T-helper 22 cell (primary cell): ENCODE measurements around the gene FLT4.

Experiments used
- DNase-seq: peaks from one replicate; pipeline ENCODE4 v3.0.0-alpha.2; 2020; ENCODE audit warnings: low read depth

FLT4 gene

DNA sequence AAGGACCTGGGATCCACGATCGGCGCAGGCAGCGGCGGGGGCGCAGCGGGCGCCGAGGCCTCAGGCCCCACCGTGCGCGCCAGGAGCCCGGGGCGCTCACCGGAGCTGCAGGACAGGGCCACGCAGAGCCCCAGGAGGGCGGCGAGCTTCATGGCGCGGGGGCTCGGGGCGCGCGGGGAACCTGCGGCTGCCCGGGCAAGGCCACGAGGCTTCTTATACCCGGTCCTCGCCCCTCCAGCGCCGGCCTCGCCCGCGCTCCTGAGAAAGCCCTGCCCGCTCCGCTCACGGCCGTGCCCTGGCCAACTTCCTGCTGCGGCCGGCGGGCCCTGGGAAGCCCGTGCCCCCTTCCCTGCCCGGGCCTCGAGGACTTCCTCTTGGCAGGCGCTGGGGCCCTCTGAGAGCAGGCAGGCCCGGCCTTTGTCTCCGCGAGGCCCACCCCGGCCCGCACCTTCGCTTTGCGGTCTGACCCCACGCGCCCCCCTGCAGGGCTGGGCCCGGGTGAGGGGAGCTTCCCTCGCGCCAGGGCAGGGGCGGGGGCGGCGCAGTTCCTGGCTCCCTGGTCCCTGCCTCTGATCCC, 58.0 kb downstream of the FLT4 start, which contains the start of gene SCGB3A1:
TSS of gene SCGB3A1 (minus strand) at position 189 of the 577 bp plus-strand sequence. CDS start at position 152, 37 bp downstream.
- no peak for DNase-seq

DNA sequence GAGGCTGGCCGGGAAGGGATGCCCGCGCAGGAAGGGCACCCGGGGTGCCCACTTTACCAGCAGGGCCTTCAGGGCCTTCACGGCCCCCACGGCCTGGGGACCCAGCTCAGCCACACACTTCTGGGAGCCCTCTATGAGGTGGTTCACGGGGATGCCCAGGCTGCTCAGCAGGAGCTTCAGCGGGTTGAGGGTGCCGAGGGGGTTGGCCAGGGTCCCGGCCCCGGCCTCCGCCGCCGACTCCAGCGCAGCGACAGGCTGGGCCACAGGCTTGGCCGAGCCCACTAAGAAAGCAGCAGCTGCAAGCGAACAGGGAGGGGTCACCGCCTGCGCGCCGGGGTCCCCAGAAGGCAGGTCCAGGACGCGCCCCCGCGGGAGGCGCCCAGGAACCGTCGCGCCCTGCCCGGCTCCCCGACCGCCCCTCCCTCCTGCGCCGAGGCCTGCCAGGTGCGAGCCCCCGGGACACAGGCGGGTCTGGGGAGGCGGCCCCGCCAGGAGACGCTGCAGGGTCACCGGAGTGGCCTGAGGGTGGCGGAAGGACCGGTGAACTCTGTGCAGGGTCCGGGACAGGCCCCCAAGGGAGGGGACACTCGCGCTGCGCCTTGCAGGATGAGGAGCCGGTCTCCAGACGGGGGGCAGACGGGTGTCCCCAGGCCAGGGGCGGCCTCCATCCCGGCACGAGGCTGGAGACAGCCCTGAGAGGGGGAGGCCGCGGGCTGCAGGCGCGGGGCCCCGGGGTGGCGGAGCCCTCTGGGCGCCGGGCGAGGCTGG, 58.7 kb downstream of the FLT4 start:
- no peak for DNase-seq

DNA sequence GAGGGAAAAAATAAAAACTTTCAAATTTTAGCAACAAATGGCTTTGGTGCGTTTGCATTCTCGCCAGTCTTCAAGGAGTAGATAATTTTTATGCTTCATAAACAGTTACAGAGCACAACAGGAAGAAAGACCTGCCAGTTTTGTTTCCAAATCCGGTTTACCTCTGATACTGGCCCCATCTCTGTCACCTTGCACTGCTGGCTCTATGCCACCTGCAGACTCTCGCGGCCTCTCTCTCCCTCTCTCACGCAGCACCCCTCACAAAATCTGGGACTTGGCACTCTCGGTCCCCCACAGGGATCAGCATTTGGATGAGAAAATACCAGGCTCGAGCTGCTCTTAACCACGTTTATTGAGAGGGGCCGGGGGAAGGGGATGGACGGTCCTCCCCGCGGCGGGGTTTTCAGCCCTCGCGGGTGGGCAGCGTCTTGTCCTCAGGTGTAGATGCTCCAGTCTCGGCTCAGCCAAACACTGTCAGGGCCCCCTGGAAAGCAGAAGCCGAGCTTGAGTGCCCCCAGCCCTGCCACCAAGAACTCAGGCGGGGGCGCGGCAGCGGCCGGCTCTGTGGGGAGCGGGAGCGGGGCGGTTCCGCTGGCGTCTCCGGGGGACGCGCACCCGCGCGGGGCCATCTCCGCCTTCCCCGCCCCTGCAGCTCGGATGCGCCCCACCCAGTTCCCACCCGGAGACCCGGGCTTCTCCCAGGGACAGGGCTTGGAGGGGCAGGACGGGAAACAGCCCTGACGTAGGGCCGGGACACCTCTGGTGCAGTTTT, 59.4 kb downstream of the FLT4 start:
- no peak for DNase-seq

DNA sequence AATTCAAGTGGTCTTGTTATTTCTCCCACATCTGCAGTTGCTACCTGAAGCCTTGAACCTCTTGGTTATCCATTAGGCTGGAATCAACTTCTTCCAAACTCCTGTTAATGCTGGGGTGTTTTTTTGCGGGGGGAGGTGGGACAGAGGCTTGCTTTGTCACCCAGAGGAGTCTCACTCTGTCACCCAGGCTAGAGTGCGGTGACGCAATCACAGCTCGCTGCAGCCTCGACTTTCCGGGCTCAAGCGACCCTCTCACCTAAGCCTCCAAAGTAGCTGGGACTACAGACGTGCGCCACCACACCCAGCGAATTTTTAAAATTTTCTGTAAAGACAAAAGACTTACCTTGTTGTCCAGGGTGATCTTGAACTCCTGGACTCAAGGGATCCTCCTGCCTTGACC, 62.5 kb downstream of the FLT4 start:
- no peak for DNase-seq

DNA sequence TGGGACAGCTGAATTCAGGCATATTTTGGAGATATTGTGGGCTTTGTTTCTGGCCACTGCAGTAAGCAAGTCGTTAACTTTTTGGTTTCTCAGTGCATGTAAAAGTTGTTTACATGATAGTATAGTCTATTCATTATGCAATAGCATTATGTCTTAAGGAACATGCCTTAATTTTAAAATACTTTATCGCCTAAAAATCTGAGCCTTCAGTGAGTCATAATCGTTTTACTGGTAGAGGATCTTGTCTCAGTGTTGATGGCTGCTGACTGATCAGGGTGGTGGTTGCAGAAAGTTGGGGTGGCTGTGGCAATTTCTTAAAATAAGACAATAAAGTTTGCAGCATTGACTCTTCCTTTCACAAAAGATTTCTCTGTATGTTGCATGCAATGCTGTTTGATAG, 63.2 kb downstream of the FLT4 start:
- DNase-seq = no peak

DNA sequence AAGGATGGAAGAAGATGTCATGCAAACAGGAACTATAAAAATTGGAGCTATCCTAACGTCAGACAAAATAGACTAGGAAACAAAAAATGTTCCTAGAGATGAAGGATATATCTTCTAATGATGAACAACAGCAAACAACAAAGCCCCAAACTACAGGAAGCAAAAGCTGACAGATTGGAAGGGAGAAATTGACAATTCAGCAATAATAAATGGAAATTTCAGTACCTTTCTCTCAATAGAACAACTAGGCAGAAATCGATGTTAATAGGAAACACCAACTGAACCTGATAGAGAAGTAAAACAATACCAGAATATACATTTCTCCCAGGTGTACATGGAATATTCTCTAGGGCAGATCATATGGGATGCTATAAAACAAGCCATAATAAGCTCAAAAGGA, 65.7 kb downstream of the FLT4 start:
- no peak for DNase-seq

DNA sequence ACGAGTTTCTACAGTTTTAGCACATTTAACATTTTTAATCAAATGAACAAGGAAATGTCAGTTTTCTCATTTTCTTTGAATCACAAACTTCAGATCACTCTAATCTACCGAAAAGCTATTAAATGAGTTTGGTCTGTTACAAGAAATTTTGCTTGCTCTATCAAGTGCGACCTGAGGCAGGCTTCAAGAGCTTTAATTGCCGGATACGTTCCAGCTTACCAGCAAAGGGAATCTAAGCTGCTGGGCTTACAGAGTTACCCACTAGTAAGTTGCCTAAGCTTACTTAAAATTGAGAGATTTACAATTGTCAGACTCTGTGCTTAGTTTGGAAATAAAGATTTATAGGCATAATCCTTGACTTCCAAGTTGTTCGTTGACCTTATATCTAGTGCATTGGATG, 68.7 kb downstream of the FLT4 start:
- DNase-seq = no peak

DNA sequence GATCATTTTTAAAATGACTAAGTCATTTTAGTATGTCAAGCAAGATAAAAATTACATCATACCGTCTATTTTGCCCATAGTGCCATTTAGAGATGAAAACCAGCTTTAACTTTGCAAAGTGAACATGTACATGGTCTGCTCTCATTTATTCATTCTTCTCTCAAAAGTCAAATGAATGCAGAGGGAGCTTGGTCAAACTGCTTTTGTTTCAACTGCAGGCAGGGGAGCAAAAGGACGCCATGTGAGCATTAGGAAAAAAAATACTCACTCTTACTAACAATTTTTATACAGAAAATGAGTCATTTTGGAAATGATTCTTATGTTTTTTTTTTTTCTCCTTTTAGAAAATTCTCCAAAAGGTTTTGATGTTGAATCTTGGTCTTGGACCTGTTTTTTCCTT, 73.8 kb downstream of the FLT4 start:
- DNase-seq = no peak

DNA sequence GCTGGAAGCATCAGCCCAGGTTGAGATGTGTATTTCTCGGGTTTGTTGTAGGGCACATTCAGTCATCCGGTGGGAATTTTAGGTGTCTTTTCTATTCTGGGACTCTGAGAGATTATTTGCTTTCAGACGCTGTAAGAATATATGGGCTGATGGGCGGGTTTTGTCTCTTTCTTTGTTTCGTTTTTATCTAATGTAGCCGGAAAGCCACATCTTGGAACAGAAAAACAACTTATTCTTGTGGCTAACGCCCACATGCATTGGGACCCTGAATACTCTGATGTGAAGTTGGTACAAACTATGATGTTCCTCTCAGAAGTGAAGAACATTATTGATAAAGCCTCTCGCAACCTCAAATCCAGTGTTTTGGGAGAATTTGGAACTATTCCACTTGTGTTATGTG, 80.5 kb downstream of the FLT4 start:
- DNase-seq = no peak

DNA sequence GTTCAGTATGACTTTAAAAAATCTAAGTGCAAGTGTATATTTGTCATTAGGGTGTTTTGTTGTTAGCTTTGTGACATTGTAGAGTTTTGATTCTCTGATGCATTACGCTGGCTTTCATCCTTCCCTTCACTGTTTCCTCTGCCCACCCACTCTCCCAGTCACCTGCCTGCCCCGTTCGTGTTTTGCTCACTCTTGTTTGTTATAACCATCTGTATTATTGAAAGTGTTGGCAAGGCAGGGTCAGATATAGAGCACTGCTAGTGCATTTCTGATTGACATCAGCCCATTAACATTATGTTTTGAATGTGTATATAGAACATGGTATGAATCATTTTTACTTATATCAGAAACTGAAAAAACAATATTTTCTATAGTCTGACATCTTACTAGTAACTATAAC, 85.4 kb downstream of the FLT4 start:
- DNase-seq = no peak

DNA sequence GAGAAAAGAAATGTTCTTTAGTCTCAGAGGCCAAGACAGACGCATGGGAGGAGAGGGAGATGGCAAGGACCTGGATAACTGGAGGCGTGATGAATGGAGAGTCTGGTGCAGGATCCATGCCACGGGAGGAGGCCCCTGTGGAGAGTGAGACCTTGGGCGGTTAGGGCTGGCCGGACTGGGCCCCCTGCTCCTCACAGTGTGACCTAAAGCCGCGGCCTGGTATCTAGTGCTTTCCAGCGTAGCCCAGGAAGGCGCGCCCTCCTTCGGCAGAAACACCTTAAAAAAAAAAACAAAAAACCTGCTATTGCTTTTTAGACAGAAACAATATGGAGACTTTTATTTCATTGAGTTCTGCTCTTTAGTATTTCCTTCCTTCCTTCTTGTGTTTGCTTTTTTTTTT, 91.2 kb downstream of the FLT4 start:
- DNase-seq = no peak

DNA sequence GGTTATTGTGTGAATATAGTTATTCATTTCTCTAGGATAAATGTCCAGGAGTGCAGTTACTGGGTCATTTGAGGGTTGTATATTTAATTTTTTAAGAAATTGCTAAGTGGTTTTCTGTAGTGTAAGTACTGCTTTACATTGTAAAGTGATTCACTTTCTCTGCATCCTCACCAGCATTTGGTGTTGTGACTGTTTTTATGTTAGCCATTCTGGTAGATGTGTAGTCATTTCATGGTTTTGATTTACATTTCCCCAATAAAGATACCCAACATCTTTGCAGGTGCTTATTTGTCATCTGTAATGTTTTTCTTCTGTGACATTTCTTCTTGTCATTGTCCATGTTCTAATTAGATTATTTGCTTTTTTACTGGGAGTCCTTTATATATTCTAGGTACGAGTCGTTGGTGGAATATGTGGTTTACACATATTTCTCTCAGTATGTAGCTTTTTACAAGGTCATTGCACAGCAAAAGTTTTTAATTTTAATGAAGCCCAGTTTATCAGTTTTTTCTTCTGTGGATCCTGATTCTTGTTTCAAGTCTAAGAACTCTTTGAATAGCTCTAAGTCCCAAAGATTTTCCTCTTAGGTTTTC, 92.1 kb downstream of the FLT4 start:
- DNase-seq = no peak

DNA sequence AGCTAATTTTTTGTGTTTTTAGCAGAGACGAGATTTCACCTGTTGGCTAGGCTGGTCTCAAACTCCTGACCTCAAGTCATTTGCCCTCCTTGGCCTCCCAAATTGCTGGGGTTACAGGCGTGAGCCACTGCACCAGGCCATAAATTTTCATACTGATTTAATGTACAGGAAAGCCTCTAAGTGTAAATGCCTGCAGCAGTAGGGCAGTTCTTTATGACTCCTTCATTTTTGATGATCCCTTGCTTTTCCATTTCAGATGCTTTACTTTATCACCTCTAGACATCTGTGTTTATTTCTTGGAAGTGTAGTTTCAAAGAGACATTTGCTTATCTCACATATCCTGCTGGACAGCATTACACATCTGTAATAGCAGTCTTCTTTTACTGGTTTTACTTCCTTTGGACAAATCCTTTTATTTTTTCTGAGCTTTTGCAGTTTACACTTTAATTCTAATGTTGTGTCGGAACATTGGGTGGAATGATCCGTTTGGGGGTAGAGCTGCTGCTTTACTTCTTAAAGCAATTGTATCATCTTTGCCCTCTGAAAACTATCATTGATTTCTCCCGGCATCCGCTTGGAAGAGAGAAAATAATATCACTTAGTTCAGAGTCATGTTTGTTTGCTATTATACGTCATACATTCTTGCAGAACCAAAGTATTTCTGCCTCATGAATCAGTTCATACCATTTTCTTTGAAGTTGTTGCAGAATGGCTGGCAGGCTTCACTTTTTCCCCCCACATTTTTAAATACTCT, 94.1 kb downstream of the FLT4 start:
- no peak for DNase-seq

DNA sequence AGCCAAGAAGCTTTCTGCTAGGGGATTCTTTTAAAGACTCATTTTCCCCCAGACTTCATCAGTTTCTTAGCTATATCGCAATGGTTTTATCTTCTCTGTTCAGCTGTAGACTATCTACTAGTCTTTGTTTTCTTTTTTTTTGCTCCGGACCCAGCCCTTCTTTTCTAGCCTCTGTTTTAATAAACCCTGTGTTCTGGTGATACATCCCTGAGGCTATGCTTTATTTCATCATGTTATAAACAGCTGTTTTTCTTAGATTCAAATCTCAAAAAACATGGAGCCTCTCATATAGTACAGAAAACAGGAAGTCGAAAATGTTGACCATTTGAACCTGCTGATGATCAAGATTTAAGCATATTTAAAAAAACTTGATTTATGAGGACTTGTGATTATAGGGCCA, 95.9 kb downstream of the FLT4 start:
- DNase-seq = no peak
